Measurements from ENCODE around the gene AIP.

AIP gene

GRCh38 chr11:67500831-67501715 lies 18.2 kb downstream of the AIP start:
- Histone ChIP-seq H3K4me1 (ENCODE audit: control insufficient read depth in 1 of 2, insufficient read depth in 2 of 2, low read length in 2 of 2) (peaks cover 10 to 22% of the 10 kb centered on the region in 2 donors), H3K27me3 (ENCODE audit: control insufficient read depth in 1 of 2, insufficient read depth in 2 of 2, low read length in 2 of 2) (no peaks in the 10 kb centered on the region), H3K4me3 (ENCODE audit: low read depth in 1 of 2, low read length in 2 of 2) (no peak overlapping the region), H3K9ac (ENCODE audit: low read depth in 1 of 2, low read length in 2 of 2) (no peak overlapping the region), H3K9me3 (ENCODE audit: control insufficient read depth in 1 of 2, low read length in 2 of 2) (no peaks in the 10 kb centered on the region), H3K36me3 (ENCODE audit: control insufficient read depth in 1 of 2, insufficient read depth in 2 of 2, low read length in 2 of 2) (peaks cover 14 to 49% of the 10 kb centered on the region in 2 donors), H3K27ac (ENCODE audit: low read depth, low read length) (no peak overlapping the region)

- no peak overlapping the region for H3K4me3 ChIP-seq (ENCODE audit: low read depth in 1 of 2, low read length in 2 of 2)
- peaks cover 17 to 30% of the 10 kb centered on the region in 2 donors for H3K4me1 ChIP-seq (ENCODE audit: control insufficient read depth in 1 of 2, insufficient read depth in 2 of 2, low read length in 2 of 2)
Measured at GRCh38 chr11:67501854-67502253, 19.0 kb downstream of the AIP start.

DNA sequence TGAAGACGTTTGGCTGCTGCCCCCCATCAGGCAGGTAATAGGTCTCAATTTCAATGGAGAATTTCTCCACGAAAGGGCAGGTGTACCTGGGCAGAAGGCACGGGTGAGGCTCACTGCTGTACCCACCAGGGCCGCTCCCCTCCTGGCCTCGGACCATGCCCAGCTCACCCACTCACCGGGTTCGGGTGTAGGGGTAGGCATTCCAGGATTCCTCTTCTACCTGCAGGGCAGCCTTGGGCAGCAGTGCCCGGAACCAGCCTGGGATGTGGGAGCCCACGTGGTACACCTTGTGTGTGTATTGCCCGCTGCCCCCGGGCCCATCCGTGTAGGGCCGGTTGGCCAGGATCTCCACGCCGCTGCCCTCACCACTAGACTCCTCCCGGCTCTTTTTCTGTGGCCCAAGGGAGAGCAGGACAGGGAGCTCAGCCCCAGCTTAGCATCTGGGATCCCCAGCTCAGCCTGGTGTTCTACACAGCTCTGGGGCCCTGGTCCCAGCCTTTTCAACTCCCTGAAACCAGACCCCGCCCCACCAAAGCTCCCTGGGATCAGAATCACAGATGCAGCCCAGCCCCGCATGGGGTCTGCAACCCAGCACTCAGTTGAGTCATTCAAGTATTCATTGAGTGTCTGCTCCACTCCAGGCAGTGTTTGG lies 19.6 kb downstream of the AIP start:
- peaks cover 10 to 45% of the 10 kb centered on the region in 2 donors for H3K36me3 ChIP-seq (ENCODE audit: control insufficient read depth in 1 of 2, insufficient read depth in 2 of 2, low read length in 2 of 2)
- no peaks in the 10 kb centered on the region for H3K9me3 ChIP-seq (ENCODE audit: control insufficient read depth in 1 of 2, low read length in 2 of 2)
- no peak overlapping the region for H3K4me3 ChIP-seq (ENCODE audit: low read depth in 1 of 2, low read length in 2 of 2)
- peaks cover 17 to 36% of the 10 kb centered on the region in 2 donors for H3K4me1 ChIP-seq (ENCODE audit: control insufficient read depth in 1 of 2, insufficient read depth in 2 of 2, low read length in 2 of 2)
- H3K27me3 ChIP-seq (ENCODE audit: control insufficient read depth in 1 of 2, insufficient read depth in 2 of 2, low read length in 2 of 2), result no peaks in the 10 kb centered on the region
- no peak overlapping the region for H3K27ac ChIP-seq (ENCODE audit: low read depth, low read length)
- no peak overlapping the region for H3K9ac ChIP-seq (ENCODE audit: low read depth in 1 of 2, low read length in 2 of 2)

More at GRCh38 chr11:67501854-67502253, 19.0 kb downstream of the AIP start:
- Histone ChIP-seq H3K9me3 (ENCODE audit: control insufficient read depth in 1 of 2, low read length in 2 of 2) (no peaks in the 10 kb centered on the region), H3K27me3 (ENCODE audit: control insufficient read depth in 1 of 2, insufficient read depth in 2 of 2, low read length in 2 of 2) (no peaks in the 10 kb centered on the region), H3K36me3 (ENCODE audit: control insufficient read depth in 1 of 2, insufficient read depth in 2 of 2, low read length in 2 of 2) (peaks cover 13 to 50% of the 10 kb centered on the region in 2 donors), H3K9ac (ENCODE audit: low read depth in 1 of 2, low read length in 2 of 2) (no peak overlapping the region), H3K27ac (ENCODE audit: low read depth, low read length) (no peak overlapping the region)

DNA sequence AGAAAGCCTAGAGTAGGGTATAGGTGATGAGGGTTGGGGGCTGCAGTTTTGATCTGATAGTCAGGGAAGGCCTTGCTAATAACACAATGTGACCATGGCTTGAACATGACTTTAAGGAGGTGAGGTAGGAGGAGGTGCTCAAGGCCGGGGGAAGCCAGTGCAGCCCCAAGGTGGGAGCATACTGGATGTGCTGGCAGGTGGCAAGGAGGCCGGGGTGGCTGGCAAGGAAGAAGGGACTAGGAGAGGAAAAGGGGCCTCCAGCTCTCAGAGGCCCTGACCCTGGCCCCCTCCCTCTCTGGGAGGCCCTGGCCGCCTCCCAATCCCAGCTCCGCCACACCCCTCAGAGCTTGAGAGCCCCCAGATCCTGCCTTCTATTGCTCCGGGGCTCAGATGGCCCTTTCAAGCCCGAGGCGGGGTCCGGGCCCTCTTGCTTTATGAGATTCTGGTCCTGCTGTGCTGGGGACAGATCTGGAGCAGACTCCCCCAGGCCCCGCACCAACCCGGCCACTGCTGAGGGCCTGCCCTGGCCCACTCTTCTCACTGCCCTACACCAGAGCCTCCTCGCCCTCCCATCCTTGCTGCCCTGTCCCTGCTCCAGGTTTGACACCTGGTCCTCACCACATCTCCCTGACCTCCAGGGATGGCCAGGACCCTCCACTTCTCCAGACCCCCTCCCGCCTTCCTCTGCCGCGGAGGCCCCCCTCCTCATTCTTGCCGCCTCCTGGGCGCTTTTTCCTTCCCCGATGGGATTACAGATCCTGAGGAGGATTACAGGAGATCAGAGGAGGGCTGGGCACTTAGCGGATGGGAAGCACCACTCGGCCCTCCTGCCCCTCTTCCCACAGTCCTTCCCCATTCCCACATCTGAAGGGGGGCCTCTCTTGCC lies 20.5 kb downstream of the AIP start:
- Histone ChIP-seq H3K9me3 (ENCODE audit: control insufficient read depth in 1 of 2, low read length in 2 of 2) (no peaks in the 10 kb centered on the region), H3K9ac (ENCODE audit: low read depth in 1 of 2, low read length in 2 of 2) (peak overlapping the region in 1 of 2 donors; percentile 33), H3K27me3 (ENCODE audit: control insufficient read depth in 1 of 2, insufficient read depth in 2 of 2, low read length in 2 of 2) (no peaks in the 10 kb centered on the region), H3K4me3 (ENCODE audit: low read depth in 1 of 2, low read length in 2 of 2) (peak overlapping the region; percentile 31 to 36), H3K4me1 (ENCODE audit: control insufficient read depth in 1 of 2, insufficient read depth in 2 of 2, low read length in 2 of 2) (peaks cover 17 to 38% of the 10 kb centered on the region in 2 donors), H3K36me3 (ENCODE audit: control insufficient read depth in 1 of 2, insufficient read depth in 2 of 2, low read length in 2 of 2) (peaks cover 10 to 37% of the 10 kb centered on the region in 2 donors), H3K27ac (ENCODE audit: low read depth, low read length) (no peak overlapping the region)

DNA sequence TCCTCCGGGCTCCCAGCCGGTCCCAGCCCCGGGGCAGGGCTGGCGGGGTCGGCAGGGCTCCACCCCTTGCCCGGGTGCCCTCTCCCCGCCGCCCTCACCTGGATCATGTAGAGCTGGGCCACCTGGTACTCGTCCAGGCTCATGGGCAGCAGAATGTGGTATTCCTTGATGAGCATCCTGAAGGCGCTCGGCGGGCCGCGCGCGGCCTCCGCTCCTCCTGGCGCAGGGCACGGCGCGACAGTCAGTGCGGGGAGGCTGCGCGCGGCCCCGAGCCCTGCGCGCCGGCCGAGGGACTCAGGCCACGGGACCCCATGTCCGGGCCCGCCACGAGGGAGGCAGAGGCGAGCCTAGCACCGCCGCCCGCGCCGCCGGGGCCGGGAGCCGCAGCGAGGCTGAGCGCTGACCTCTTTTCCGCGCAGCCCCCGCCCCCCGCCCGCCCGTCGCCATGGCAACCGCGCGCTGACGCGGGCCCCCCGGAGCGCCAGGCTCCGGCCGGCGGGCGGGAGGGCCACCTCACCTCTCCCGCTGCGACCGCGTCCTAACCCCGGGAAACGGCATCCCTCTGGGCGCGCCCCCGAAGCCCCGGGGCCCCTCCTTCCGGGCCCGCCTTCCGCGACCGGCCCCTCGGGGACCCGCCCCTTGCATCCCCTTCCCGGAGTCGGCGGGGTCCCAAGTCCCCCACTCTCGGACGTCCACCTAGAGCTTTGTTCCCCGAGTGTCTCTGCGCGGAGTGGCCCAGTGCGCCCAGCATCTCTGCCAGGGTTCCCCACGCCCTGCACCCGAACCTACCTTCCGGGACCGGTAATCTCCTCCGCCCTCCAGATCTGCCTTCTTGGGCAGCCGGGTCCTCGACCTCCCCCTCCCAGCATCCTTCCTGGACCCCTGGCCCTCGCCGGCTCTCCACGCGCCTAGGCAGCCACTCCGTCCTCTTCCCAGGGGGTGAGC lies 21.5 kb downstream of the AIP start:
- Histone ChIP-seq H3K9me3 (ENCODE audit: control insufficient read depth in 1 of 2, low read length in 2 of 2) (no peaks in the 10 kb centered on the region), H3K27ac (ENCODE audit: low read depth, low read length) (peak overlapping the region; percentile 98), H3K4me3 (ENCODE audit: low read depth in 1 of 2, low read length in 2 of 2) (peak overlapping the region; percentile 82 to 93), H3K4me1 (ENCODE audit: control insufficient read depth in 1 of 2, insufficient read depth in 2 of 2, low read length in 2 of 2) (peaks cover 17 to 44% of the 10 kb centered on the region in 2 donors), H3K9ac (ENCODE audit: low read depth in 1 of 2, low read length in 2 of 2) (peak overlapping the region; percentile 80 to 87), H3K27me3 (ENCODE audit: control insufficient read depth in 1 of 2, insufficient read depth in 2 of 2, low read length in 2 of 2) (no peaks in the 10 kb centered on the region), H3K36me3 (ENCODE audit: control insufficient read depth in 1 of 2, insufficient read depth in 2 of 2, low read length in 2 of 2) (peaks cover 10 to 28% of the 10 kb centered on the region in 2 donors)

DNA sequence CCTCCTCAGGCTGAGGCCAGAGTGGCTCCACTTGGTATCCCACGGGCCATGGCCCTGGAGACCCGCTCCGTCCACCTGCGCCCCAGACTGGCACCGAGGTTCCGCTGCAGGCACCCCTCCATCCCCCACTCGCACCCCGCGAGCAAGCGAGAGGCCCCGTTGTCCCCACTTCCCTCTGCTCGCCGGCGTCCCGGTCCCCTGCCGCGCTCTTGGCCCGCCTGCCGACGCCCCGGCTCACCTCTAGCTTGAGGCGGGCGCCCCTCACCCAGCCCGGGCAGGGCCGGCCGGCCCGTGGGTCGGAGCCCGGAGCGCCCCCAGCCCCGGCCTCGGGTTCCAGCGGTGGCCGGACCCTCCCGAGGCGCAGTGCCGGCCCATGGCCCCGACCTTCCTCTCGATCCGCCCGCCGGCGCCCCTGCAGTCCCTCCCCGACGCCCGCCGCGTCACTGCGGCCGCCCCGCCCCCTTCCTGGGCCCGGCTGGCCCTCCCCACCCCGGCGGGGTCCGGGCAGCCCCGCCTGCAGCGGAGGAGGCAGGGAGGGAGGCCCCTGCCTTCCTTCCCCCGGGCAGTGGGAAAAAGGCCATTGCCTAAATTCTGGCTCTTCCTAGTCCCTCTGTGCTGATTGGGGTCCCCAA lies 22.2 kb downstream of the AIP start, which contains the start of gene PITPNM1:
Gene PITPNM1, minus strand, starts transcription at position 414 of the 632 bp plus-strand sequence. CDS start 1,183 bp downstream, outside the sequence.
- Histone ChIP-seq H3K4me1 (ENCODE audit: control insufficient read depth in 1 of 2, insufficient read depth in 2 of 2, low read length in 2 of 2) (peaks cover 17 to 44% of the 10 kb centered on the region in 2 donors), H3K4me3 (ENCODE audit: low read depth in 1 of 2, low read length in 2 of 2) (peak within 1 kb of the TSS; percentile 82 to 93)

DNA sequence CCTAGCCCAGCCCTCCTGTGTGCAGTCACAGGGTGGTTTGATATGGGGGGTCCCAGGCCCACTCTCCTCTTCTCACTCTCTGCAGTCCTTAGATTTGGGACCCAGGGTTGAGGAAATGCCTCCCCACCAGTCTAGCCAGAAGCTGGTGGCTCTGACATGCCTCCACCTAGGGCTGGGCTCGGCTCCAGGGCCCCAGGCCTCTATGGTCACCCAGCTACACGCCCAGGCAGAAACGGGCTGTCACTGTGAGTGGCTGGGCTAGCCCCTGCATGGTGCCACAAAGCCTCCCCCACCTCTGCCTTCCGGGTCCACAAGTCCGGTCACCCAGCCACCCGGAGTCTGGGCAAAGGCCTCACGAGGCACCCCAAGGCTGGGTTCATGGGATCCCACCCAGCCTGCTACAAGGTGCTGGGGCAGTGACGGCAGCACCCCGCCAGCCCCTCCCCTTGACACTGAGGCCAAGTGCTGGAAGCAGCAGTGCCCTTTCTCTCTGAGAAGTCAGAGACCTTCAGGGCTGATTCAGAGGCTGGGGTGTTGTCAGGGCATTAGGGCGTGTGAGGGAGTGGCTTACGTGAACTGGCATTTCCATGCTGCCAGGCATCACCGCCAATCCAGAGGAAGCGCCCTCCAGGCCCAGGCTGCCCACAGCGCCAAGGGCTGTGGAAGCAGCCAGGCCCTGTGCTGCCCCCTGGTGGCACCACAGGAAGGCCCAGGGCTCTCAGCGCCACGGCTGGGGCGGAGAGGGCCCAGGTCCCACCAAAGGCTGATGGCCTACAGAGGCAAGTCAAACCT lies 23.0 kb downstream of the AIP start:
- Histone ChIP-seq H3K4me1 (ENCODE audit: control insufficient read depth in 1 of 2, insufficient read depth in 2 of 2, low read length in 2 of 2) (peaks cover 17 to 44% of the 10 kb centered on the region in 2 donors), H3K4me3 (ENCODE audit: low read depth in 1 of 2, low read length in 2 of 2) (peak overlapping the region; percentile 82 to 93), H3K36me3 (ENCODE audit: control insufficient read depth in 1 of 2, insufficient read depth in 2 of 2, low read length in 2 of 2) (peaks cover 5 to 21% of the 10 kb centered on the region in 2 donors), H3K9me3 (ENCODE audit: control insufficient read depth in 1 of 2, low read length in 2 of 2) (no peaks in the 10 kb centered on the region), H3K27me3 (ENCODE audit: control insufficient read depth in 1 of 2, insufficient read depth in 2 of 2, low read length in 2 of 2) (no peaks in the 10 kb centered on the region), H3K9ac (ENCODE audit: low read depth in 1 of 2, low read length in 2 of 2) (peak overlapping the region; percentile 87 to 92), H3K27ac (ENCODE audit: low read depth, low read length) (peak overlapping the region; percentile 98)

More for the DNA sequence above, 22.2 kb downstream of the AIP start, which contains the start of gene PITPNM1:
- H3K36me3 ChIP-seq (ENCODE audit: control insufficient read depth in 1 of 2, insufficient read depth in 2 of 2, low read length in 2 of 2), result peaks cover 5 to 25% of the 10 kb centered on the region in 2 donors
- no peaks in the 10 kb centered on the region for H3K27me3 ChIP-seq (ENCODE audit: control insufficient read depth in 1 of 2, insufficient read depth in 2 of 2, low read length in 2 of 2)
- peak within 1 kb of the TSS; percentile 98 for H3K27ac ChIP-seq (ENCODE audit: low read depth, low read length)
- no peaks in the 10 kb centered on the region for H3K9me3 ChIP-seq (ENCODE audit: control insufficient read depth in 1 of 2, low read length in 2 of 2)
- H3K9ac ChIP-seq (ENCODE audit: low read depth in 1 of 2, low read length in 2 of 2), result peak within 1 kb of the TSS; percentile 87 to 92

DNA sequence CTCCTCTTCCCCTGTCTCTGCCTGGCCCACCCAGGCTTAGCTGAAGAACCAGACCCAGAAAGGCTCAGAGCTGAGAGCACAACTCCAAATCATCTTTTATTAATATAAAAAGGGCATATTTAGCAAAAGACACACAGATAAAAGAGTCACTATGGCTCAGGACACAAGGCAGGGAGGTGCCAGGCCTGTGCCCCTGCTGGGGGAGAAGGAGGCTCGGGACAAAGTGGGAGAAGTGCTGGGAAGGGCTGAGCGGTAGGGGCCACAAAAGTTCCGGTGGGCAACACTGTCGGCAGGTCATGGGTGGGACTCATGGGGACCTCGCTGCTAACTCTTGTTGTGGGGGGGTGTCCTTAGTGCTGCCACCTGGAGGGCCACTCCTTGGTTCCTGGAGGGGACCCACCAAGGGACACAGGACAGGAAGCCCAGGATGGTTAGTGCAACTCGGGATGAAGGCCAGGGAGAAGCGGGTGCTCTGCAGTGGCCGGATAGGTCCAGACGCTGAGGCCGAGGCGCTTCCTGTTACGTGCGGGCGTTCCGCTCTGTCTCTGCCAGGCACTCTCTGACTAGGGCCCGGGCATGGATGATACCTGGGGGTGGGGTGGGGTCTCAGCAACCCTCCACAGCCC lies 23.7 kb downstream of the AIP start:
- peak overlapping the region; percentile 98 for H3K27ac ChIP-seq (ENCODE audit: low read depth, low read length)
- H3K9ac ChIP-seq (ENCODE audit: low read depth in 1 of 2, low read length in 2 of 2), result peak overlapping the region; percentile 87 to 92
- H3K27me3 ChIP-seq (ENCODE audit: control insufficient read depth in 1 of 2, insufficient read depth in 2 of 2, low read length in 2 of 2), result no peaks in the 10 kb centered on the region
- H3K9me3 ChIP-seq (ENCODE audit: control insufficient read depth in 1 of 2, low read length in 2 of 2), result no peaks in the 10 kb centered on the region
- peaks cover under 1 to 14% of the 10 kb centered on the region in 2 donors for H3K36me3 ChIP-seq (ENCODE audit: control insufficient read depth in 1 of 2, insufficient read depth in 2 of 2, low read length in 2 of 2)
- H3K4me3 ChIP-seq (ENCODE audit: low read depth in 1 of 2, low read length in 2 of 2), result peak overlapping the region; percentile 69 to 93
- H3K4me1 ChIP-seq (ENCODE audit: control insufficient read depth in 1 of 2, insufficient read depth in 2 of 2, low read length in 2 of 2), result peaks cover 17 to 44% of the 10 kb centered on the region in 2 donors
